T47D (cell line): ENCODE measurements around the gene ADCY5.

ENCODE experiments used
- DNase-seq, 2 experiments: peaks; one replicate each; pipeline versions ENCODE4 v3.0.0 to v3.0.0-alpha.2; 2011 to 2012; ENCODE audit warnings: low read depth in 1 of 2, low spot score in 1 of 2
- JUND ChIP-seq: IDR thresholded peaks from 2 replicates; pipeline ENCODE4 v1.6.1; 2012; ENCODE audit warnings: low read depth
- in situ Hi-C: cut with HindIII; loops from 2 replicates; pipeline ENCODE4 v1.10.0; 2016; ENCODE audit warnings: low sequenced_read_pairs, low pct_unique_long_range_greater_than_20kb

ADCY5 gene

DNA sequence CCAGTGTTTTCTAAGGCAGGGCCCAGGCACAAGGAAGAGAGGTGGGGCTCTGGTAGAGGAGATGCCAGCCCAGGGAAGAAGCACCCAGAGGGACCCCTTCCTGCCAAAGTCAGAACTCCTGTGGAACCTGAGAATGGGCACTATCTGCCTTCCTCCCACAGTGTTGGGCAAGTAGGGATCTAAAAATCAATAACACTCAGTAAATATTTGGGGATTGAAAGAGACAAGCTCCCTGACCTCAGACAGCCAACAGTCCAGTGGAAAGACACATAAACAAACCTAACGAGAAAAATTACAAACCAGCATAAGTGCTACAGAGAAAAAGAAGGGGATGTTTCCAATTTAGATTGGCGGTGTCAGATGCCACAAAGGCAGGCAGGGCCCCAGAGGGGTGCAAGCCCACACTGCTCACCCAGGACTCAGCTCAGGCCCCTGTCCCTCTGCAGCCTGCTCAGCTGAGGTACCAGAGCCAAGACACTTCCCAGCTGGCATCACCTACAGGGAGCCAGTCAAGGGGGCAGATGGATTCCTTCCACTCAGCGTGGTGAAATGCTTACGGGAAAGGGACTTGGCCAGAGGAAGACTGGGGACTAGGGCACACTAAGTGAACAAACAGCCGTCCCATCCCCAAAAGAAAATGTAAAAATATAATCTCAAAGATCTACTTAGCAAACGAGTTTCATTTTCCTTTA, 15.9 kb downstream of the ADCY5 start:
- no peak for DNase-seq
- in situ Hi-C loops, result no loop called here
- no peak for TF ChIP-seq JUND

DNA sequence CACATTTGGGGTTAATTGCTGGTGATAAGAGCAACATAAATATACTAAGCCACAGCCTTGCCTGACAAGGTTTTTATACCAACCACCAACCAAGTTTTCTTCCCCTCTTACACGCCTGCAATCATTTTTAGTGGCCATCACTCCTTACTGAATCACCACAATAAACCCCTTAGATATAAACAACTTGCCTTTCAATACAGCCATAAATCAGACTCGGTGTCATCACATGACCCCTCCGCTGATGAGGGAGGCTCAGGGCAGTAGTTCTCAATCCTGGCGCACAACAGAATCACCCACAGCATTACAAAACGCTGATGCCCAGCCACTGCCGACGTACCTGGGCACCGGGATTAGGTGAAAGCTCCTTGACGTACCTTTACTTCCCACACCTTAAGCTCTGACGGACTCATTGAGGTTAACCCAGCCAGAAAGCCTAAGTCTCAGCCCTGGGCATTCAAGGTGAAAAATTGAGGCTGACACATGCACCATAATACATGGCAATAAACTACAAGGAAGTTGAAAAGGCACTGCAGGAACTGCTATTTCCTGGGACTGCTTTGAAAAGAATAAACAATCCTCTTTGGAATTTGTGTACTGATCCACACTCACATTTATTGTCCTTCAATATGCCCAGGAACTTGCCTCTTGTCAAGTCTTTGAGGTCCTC, 17.1 kb downstream of the ADCY5 start:
- in situ Hi-C loops, result no loop called here
- no peak for DNase-seq
- no peak for TF ChIP-seq JUND

- no peak for TF ChIP-seq JUND
- in situ Hi-C loops, result no loop called here
- no peak for DNase-seq
Observed at GRCh38 chr3:123431007-123431657, 17.8 kb downstream of the ADCY5 start.

GRCh38 chr3:123430266-123430665, 18.6 kb downstream of the ADCY5 start:
- no peak for TF ChIP-seq JUND
- in situ Hi-C loops, result no loop called here
- DNase-seq, result no peak

GRCh38 chr3:123429362-123430125, 19.3 kb downstream of the ADCY5 start:
- no peak for DNase-seq
- in situ Hi-C loops, result no loop called here
- TF ChIP-seq JUND, result no peak

- in situ Hi-C loops, result no loop called here
- no peak for DNase-seq
- no peak for TF ChIP-seq JUND
Observed at GRCh38 chr3:123424999-123425712, 23.7 kb downstream of the ADCY5 start.

DNA sequence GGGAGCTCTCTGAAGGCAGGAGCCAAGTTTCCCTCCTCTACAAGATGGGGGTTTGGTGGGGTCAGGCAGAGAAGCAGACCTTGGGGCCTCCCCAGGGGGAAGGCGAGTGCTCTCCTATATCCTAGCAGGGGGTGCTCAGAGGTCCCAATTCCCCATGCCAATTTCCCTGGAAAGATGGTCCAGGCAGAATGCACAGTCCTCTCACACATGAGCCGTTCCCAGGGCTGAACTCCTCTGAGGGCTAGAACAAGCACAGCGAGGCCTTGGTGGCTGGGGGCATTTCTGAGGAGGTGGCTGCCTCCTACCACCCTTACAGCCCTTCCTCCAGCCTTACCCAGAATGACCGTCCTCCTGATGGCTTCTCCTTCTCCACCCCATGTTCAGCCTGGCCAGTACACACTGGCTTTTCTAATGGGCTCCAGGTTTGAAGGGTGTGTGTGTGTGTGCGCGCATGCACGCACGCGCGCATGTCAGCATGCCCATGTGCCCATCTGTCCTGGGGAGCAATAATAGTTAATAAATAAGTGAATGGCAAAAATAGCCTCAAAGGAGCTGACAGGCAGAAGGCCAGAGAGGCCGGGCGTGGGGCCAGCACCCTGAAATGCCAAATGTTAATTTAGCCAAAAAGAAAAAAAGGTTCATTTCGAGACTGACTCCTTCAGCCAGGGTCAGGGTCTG, 24.4 kb downstream of the ADCY5 start:
- in situ Hi-C loops, result no loop called here
- no peak for TF ChIP-seq JUND

DNA sequence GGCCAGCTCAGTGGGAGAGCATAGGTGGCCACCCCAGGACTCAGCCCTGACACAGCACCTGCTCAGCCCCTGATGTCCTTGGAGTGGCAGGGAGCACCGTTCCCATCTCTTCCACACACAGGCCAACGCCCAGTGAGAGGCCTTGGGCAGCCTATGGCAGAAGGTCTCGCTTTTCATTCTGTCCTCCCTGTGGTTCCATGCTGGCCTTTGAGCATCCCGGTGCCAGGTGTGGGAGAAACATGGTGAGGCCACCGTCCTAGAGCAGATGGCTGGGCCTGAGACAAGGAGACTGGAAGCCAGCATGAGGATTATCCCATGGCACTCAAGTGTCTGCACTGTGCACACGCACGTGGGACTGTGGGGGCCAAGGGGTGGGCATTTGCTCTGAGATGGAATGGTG, 25.1 kb downstream of the ADCY5 start:
- TF ChIP-seq JUND, result no peak
- DNase-seq, result no peak
- in situ Hi-C loops, result no loop called here

More for the DNA sequence above, 24.4 kb downstream of the ADCY5 start:
- DNase-seq, result no peak

DNA sequence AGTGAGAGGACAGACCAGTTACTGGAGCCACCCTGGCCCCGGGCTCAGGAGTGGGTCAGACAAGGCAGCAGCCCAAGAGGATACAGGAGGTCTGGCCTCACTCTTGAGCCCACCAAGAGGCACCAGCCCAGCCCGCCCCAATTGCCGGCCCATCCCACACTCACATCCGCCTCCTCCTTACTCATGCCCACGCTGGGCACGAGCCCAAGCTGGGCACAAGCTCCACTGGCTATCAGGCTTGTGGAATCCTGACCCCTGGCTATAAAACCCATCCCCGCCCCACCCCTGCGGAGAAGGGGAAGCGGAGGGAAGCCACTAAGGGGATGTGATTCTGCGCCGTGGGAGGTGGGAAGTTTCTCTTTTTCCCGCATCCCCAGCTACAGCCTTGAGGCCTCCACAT, 25.9 kb downstream of the ADCY5 start:
- in situ Hi-C loops, result no loop called here
- DNase-seq, result no peak
- TF ChIP-seq JUND, result no peak

GRCh38 chr3:123422457-123422856, 26.4 kb downstream of the ADCY5 start:
- DNase-seq, result no peak
- TF ChIP-seq JUND, result no peak
- in situ Hi-C loops, result no loop called here

DNA sequence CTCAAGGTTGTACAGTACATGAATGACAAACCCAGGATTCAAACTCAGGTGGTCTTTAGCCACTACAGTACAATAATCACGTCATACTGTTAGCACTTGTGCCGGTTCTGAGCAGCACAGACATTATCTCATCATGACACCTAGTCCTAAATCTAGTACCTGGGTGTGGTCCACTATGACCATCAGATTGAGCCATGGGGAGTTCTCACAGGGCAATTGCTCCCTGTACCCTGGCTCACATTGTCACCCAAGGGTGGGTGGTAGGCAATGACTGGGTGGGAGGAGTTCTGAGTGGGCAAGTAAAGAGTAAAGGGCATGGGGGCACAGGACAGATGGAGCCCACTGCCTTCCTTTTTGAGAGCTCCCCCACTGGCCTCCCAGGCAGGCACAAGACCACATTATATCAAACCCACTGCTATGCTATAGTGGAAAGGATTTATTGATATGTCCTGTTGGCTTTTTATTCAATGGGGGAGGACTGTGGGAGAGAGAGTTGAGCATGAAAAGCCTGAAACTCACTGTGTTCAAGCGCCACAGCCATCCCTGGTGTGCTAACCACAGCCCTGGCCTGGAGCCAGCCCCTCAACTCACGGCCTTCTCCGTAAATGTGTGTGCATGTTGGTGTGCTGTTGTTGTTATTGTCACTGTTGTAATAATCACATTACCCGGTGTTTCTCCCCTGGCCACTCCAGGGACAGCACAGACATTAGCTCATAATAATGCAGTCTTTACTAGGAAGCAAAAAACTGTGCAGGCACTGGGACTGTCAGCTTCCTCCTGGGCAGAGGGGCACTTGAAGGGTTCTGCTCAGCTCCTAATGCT, 27.3 kb downstream of the ADCY5 start:
- in situ Hi-C loops, result no loop called here
- DNase-seq, result no peak
- no peak for TF ChIP-seq JUND
